HepG2 (cell line): Measurements from ENCODE around the gene TRIM15. TPM values are rescaled to one million over a fixed set of nuclear protein-coding genes. Genes with fewer than 3 reads are reported as not detected.

Experiments
- ARID4A ChIP-seq: sonication (generic); formaldehyde crosslinking; IDR thresholded peaks from 2 replicates; pipeline ENCODE4 v1.5.0; 2020; ENCODE audit warnings: mild to moderate bottlenecking, missing genetic modification reagents, borderline replicate concordance
- ARID5B ChIP-seq: IDR thresholded peaks from 2 replicates; pipeline ENCODE4 v1.4.0; 2020; ENCODE audit warnings: mild to moderate bottlenecking, missing genetic modification reagents
- ELF3 ChIP-seq: IDR thresholded peaks from 2 replicates; pipeline ENCODE4 v1.6.1; 2016; ENCODE audit warnings: missing genetic modification reagents, missing compliant biosample characterization
- EP300 ChIP-seq, 3 experiments: sonication (generic) in 1 of 3; formaldehyde crosslinking in 1 of 3; IDR thresholded peaks; 2 replicates each; pipeline versions ENCODE4 v1.5.1 to v1.6.1; 2011 to 2020; ENCODE audit warnings: low read depth in 2 of 3, low read length in 2 of 3, borderline replicate concordance in 1 of 3, improper control_type of control experiment in 1 of 3, mild to moderate bottlenecking in 1 of 3, missing genetic modification reagents in 1 of 3, moderate library complexity in 1 of 3
- FOSL1 ChIP-seq: sonication (generic); formaldehyde crosslinking; IDR thresholded peaks from 2 replicates; pipeline ENCODE4 v1.9.0; 2021; ENCODE audit warnings: missing genetic modification reagents, borderline replicate concordance
- FOSL2 ChIP-seq: sonication (generic); formaldehyde crosslinking; IDR thresholded peaks from 2 replicates; pipeline ENCODE4 v1.4.0; 2020; ENCODE audit warnings: missing genetic modification reagents
- HNF4A ChIP-seq: sonication (generic); formaldehyde crosslinking; IDR thresholded peaks from 2 replicates; pipeline ENCODE4 v1.4.0; 2020; ENCODE audit warnings: missing genetic modification reagents
- KDM1A ChIP-seq: IDR thresholded peaks from 2 replicates; pipeline ENCODE4 v1.6.1; 2016; ENCODE audit warnings: missing compliant biosample characterization
- NCOR1 ChIP-seq: fragments of 200-600 bp; sonication (generic); IDR thresholded peaks from 2 replicates; pipeline ENCODE4 v1.7.0; 2017; ENCODE audit warnings: antibody characterized with exemption, low read length, borderline replicate concordance
- SAP130 ChIP-seq: IDR thresholded peaks from 2 replicates; pipeline ENCODE4 v1.6.1; 2016; ENCODE audit warnings: low read depth
- SOX13 ChIP-seq, 3 experiments: fragments of 450-650 bp in 1 of 3; sonication (generic) in 1 of 3; formaldehyde crosslinking in 1 of 3; IDR thresholded peaks in 2 of 3; conservative IDR thresholded peaks in 1 of 3; 2 replicates each; pipeline versions ENCODE4 v1.5.0 to v1.6.1; 2016 to 2020; ENCODE audit warnings: antibody characterized with exemption in 1 of 3, mild to moderate bottlenecking in 1 of 3, missing compliant biosample characterization in 1 of 3, missing genetic modification reagents in 1 of 3, moderate library complexity in 1 of 3
- SOX6 ChIP-seq, 2 experiments: fragments of 450-650 bp in 1 of 2; sonication (generic) in 1 of 2; formaldehyde crosslinking in 1 of 2; IDR thresholded peaks; 2 replicates each; pipeline versions ENCODE4 v1.4.0 to v1.6.1; 2017 to 2020; ENCODE audit warnings: antibody characterized with exemption in 1 of 2, mild to moderate bottlenecking in 1 of 2, missing genetic modification reagents in 1 of 2
- ZBTB7B ChIP-seq: sonication (generic); formaldehyde crosslinking; IDR thresholded peaks from 2 replicates; pipeline ENCODE4 v1.4.0; 2020; ENCODE audit warnings: missing genetic modification reagents
- ZNF3 ChIP-seq: IDR thresholded peaks from 2 replicates; pipeline ENCODE4 v1.7.0; 2017; ENCODE audit warnings: inconsistent platforms
- ZNF503 ChIP-seq: sonication (generic); formaldehyde crosslinking; IDR thresholded peaks from 2 replicates; pipeline ENCODE4 v1.4.0; 2020; ENCODE audit warnings: missing genetic modification reagents
- ZNF605 ChIP-seq: sonication (generic); formaldehyde crosslinking; IDR thresholded peaks from 2 replicates; pipeline ENCODE4 v1.8.0; 2022; ENCODE audit warnings: mild to moderate bottlenecking, missing genetic modification reagents
- ZSCAN12 ChIP-seq: sonication (generic); formaldehyde crosslinking; IDR thresholded peaks from 2 replicates; pipeline ENCODE4 v1.9.0; 2021; ENCODE audit warnings: mild to moderate bottlenecking, missing genetic modification reagents
- polyA plus RNA-seq, 8 experiments: library from polyadenylated mRNA; depleted of rRNA in 3 of 8; stranded (reverse) in 7 of 8; unstranded in 1 of 8; fragments of >200 nt; fragmentation: Illumina TruSeq in 4 of 8; extraction: Trizol in 4 of 8; gene quantifications; 2 replicates each; pipeline versions ENCODE4 v1.2.1 to v1.2.3, GENCODE V29; 2011 to 2016; ENCODE audit warnings: low read depth in 4 of 8, missing spikeins in 1 of 8, mixed read lengths in 1 of 8; ENCODE audit not compliant: insufficient read depth in 1 of 8
- total RNA-seq, 5 experiments: library from RNA; depleted of rRNA; stranded (reverse); fragments of >200 nt; fragmentation: Illumina TruSeq; extraction: Trizol; gene quantifications; 2 replicates each; pipeline ENCODE4 v1.2.3, GENCODE V29; 2016; ENCODE audit warnings: low read depth in 1 of 5

The TRIM15 gene
- total and polyA plus RNA-seq, 2 of the 13 experiments (the other 11 are each of a cell fraction or from before 2014, with no cell fraction given) = 35.1 to 38.2 TPM

- TF ChIP-seq ZBTB7B (0 out of 2 replicates have a peak, but pooled peaks have one; percentile 17), KDM1A (CRISPR knock-in tag) (peak; percentile 35; the same call in 1 of the 2 replicates), SOX13 (IDR thresholded peaks at IDR 0.05) (no peak), SOX13 (CRISPR knock-in tag; conservative IDR thresholded peaks at IDR 0.05 in 1 of 2, IDR thresholded peaks at IDR 0.05 in 1 of 2) (peak in 1 of 2 experiments; percentile 35; a peak in 1 of 4 replicates), ZSCAN12 (CRISPR knock-in tag) (0 out of 2 replicates have a peak, but pooled peaks have one; percentile 63), ELF3 (peak; percentile 55; the same call in 1 of the 2 replicates), NCOR1 (0 out of 2 replicates have a peak, but pooled peaks have one; percentile 61), ARID4A (CRISPR knock-in tag) (peak; percentile 19; the same call in 1 of the 2 replicates), HNF4A (CRISPR knock-in tag) (peak; percentile 43; the same call in 1 of the 2 replicates), FOSL1 (CRISPR knock-in tag) (peak; percentile 69; the same call in 1 of the 2 replicates), ARID5B (0 out of 2 replicates have a peak, but pooled peaks have one; percentile 31), ZNF3 (0 out of 2 replicates have a peak, but pooled peaks have one; percentile 29), EP300 (IDR thresholded peaks at IDR 0.05; ENCODE audit: low read depth in 2 of 2, low read length in 2 of 2) (peak in 1 of 2 experiments; percentile 14; a peak in 1 of 4 replicates), EP300 (CRISPR knock-in tag; IDR thresholded peaks at IDR 0.05; ENCODE audit: borderline replicate concordance) (no peak), FOSL2 (peak; percentile 90), SOX6 (IDR thresholded peaks at IDR 0.05) (no peak), SOX6 (CRISPR knock-in tag; IDR thresholded peaks at IDR 0.05) (peak; percentile 17; the same call in 1 of the 2 replicates), SAP130 (CRISPR knock-in tag) (peak; percentile 54), ZNF605 (CRISPR knock-in tag) (peak; percentile 62; the same call in 1 of the 2 replicates), ZNF503 (CRISPR knock-in tag) (no peak)
These were observed 8.4 kb upstream of the TRIM15 start (continued) for GRCh38 chr6:30154709-30155519.
